Loucy (cell line): ENCODE results near the gene RABGGTA.
A peak's percentile ranks its signal among the peaks of the same experiment; 100 is the strongest.

ENCODE experiments used
- EZH2phosphoT487 ChIP-seq: fragments of 200-600 bp; IDR thresholded peaks from 2 replicates; pipeline ENCODE4 v1.6.1; 2018; ENCODE audit warnings: antibody characterized with exemption, mild to moderate bottlenecking, moderate library complexity, borderline replicate concordance
- TF ChIP-seq, protein P1 (sequence below): fragments of 200-600 bp; sonication (generic); conservative IDR thresholded peaks from 2 replicates; pipeline ENCODE4 v1.5.1; 2014; ENCODE audit warnings: mild to moderate bottlenecking, antibody characterized with exemption, low read length

DNA sequence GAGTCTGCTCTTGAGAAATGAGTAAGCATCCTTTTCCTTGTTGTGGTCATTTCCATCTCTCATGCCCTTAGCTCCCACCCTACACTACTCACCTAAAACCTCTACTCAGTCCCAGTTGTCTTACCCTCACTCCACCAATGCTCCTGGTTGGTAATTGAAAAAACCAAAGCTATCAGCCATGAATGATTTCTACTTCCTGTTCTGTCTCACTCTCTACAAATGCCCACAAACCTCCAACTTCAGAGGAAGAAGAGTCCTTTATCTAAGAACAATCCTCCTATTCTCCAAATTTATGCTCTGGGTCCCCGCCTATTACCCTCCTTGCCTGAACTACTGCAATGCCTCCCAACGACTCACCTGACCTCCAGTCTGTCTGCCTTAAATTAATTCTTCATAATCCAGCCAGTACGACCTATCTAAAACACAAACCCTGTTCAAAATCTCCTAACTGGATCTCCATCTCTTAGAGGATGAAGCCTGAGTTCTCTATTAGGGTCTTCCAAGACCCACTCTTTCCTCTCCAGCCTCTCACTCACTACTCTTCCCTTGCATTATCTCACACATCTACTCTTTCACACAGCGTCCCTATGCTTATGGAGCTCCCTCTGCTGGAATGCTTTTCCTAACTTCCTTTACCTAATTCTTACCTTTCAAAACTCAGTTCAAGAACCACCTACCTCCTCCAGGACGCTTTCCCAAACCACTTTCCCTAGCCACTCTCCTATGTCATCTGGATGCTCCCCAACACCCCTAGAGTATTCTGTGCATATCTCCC lies 26.0 kb upstream of the RABGGTA start:
- TF ChIP-seq, protein P1, sequence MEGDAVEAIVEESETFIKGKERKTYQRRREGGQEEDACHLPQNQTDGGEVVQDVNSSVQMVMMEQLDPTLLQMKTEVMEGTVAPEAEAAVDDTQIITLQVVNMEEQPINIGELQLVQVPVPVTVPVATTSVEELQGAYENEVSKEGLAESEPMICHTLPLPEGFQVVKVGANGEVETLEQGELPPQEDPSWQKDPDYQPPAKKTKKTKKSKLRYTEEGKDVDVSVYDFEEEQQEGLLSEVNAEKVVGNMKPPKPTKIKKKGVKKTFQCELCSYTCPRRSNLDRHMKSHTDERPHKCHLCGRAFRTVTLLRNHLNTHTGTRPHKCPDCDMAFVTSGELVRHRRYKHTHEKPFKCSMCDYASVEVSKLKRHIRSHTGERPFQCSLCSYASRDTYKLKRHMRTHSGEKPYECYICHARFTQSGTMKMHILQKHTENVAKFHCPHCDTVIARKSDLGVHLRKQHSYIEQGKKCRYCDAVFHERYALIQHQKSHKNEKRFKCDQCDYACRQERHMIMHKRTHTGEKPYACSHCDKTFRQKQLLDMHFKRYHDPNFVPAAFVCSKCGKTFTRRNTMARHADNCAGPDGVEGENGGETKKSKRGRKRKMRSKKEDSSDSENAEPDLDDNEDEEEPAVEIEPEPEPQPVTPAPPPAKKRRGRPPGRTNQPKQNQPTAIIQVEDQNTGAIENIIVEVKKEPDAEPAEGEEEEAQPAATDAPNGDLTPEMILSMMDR = peak; percentile 44
- no peak for TF ChIP-seq EZH2phosphoT487
